Spleen (tissue), 11 donors: Measurements from ENCODE around the gene VSTM1. TPM values are rescaled to one million over a fixed set of nuclear protein-coding genes. Genes with fewer than 3 reads are reported as not detected.

Source experiments
- DNase-seq: peaks from one replicate; pipeline ENCODE4 v3.0.0-alpha.2; 2020
- H3K27ac ChIP-seq, 8 donors: fragments of 200-600 bp; sonication (generic) in 7 of 8; 1 replicate in 4 of 8; 2 replicates in 4 of 8; pipeline versions ENCODE4 v1.5.0 to v1.8.0; 2016 to 2021; ENCODE audit warnings: inconsistent platforms in 4 of 8, mild to moderate bottlenecking in 4 of 8, moderate library complexity in 1 of 8
- H3K27me3 ChIP-seq, 7 donors: fragments of 200-600 bp; sonication (generic) in 6 of 7; replicated peaks in 1 of 7; 1 replicate in 4 of 7; 2 replicates in 3 of 7; pipeline versions ENCODE4 v1.5.0 to v1.8.0; 2016 to 2021; ENCODE audit warnings: inconsistent platforms in 3 of 7, mild to moderate bottlenecking in 1 of 7
- H3K36me3 ChIP-seq, 6 donors: fragments of 200-600 bp; sonication (generic) in 5 of 6; 1 replicate in 4 of 6; 2 replicates in 2 of 6; pipeline versions ENCODE4 v1.5.0 to v1.8.0; 2016 to 2021; ENCODE audit warnings: inconsistent platforms in 2 of 6
- H3K4me1 ChIP-seq, 6 donors: fragments of 200-600 bp; sonication (generic) in 5 of 6; 1 replicate in 3 of 6; 2 replicates in 3 of 6; pipeline versions ENCODE4 v1.5.0 to v1.8.0; 2016 to 2021; ENCODE audit warnings: inconsistent platforms in 3 of 6
- H3K4me3 ChIP-seq, 8 donors: fragments of 200-600 bp; sonication (generic) in 7 of 8; 1 replicate in 4 of 8; 2 replicates in 4 of 8; pipeline versions ENCODE4 v1.5.0 to v1.8.0; 2016 to 2021; ENCODE audit warnings: inconsistent platforms in 4 of 8, mild to moderate bottlenecking in 4 of 8, moderate library complexity in 2 of 8
- H3K9me3 ChIP-seq, 8 donors: fragments of 200-600 bp; sonication (generic) in 7 of 8; 1 replicate in 4 of 8; 2 replicates in 4 of 8; pipeline versions ENCODE4 v1.5.0 to v1.8.0; 2016 to 2021; ENCODE audit warnings: inconsistent platforms in 4 of 8
- CTCF ChIP-seq, 11 experiments: fragments of 200-600 bp in 7 of 11; fragments of 450-650 bp in 4 of 11; sonication (generic) in 4 of 11; IDR thresholded peaks in 8 of 11; conservative IDR thresholded peaks in 3 of 11; 1 replicate in 7 of 11; 2 replicates in 4 of 11; pipeline versions ENCODE4 v1.4.0 to v1.8.0; 2016 to 2021; ENCODE audit warnings: antibody characterized with exemption in 11 of 11, inconsistent platforms in 4 of 11, mild to moderate bottlenecking in 1 of 11
- POLR2A ChIP-seq, 3 donors: fragments of 450-650 bp; IDR thresholded peaks; one replicate each; pipeline ENCODE4 v1.5.1; 2017; ENCODE audit warnings: antibody characterized with exemption in 3 of 3, mild to moderate bottlenecking in 1 of 3
- POLR2AphosphoS5 ChIP-seq, 3 donors: sonication (generic); formaldehyde crosslinking; IDR thresholded peaks; one replicate each; pipeline ENCODE4 v1.5.1; 2017; ENCODE audit warnings: antibody characterized with exemption in 3 of 3
- WGBS, 5 donors: extraction: QIAGEN DNeasy Blood & Tissue Kit in 3 of 5; methylation state at CpG; one replicate each; pipeline versions ENCODE4 v1.1.5 to v1.1.7; 2013 to 2018; 5-methylcytosine and 5-hydroxymethylcytosine counted together
- intact Hi-C: fragments of 100-400 bp; cut with DNase I; formaldehyde crosslinking; loops from one replicate; pipeline ENCODE4 v1.15.0; 2023; ENCODE audit warnings: low total_unique reads
- polyA plus RNA-seq, 3 donors: library from polyadenylated mRNA; stranded (reverse); fragments of 200-250 nt; gene quantifications; one replicate each; pipeline ENCODE4 v1.2.1, GENCODE V29; 2013
- total RNA-seq, 7 donors: library from RNA; depleted of rRNA in 3 of 7; stranded (reverse); fragments of >200 nt in 3 of 7; fragmentation: NEBNext Ultra II Directional in 4 of 7; extraction: Animal tissue kit (Norgen Biotek cat#: 25700) in 4 of 7; gene quantifications; one replicate each; pipeline versions ENCODE4 v1.1.0 to v1.2.1, GENCODE V29; 2016 to 2021
- donor health status: healthy with polysubstance abuse.
- donor health status: DM: no; HTN: no; CAD: no; lungs with moderate emphysema.
- donor health status: DM: no; HTN: no; CAD: no.
- donor health status: Bipolar disorder and iron deficiency.
- donor health status: healthy.
- donor health status: DM: no; HTN: no; CAD: no.
- donor health status: DM: yes; HTN: yes; CAD: no.

Gene VSTM1
- total and polyA plus RNA-seq, 10 donors, result 0.32 to 13.3 (median 5.3) TPM; not detected in 1

GRCh38 chr19:54106716-54107115 is 43.0 kb upstream of the VSTM1 start:
- Histone ChIP-seq H3K9me3 (no peaks in the 10 kb centered on the region), H3K4me3 (no peak overlapping the region), H3K4me1 (peaks cover 7 to 45% (median 22%) of the 10 kb centered on the region in 6 donors), H3K27me3 (no peaks in the 10 kb centered on the region), H3K27ac (no peak overlapping the region), H3K36me3 (peaks cover 0 to 76% (median 56%) of the 10 kb centered on the region in 6 donors)
- DNase-seq, result peak; percentile 59
- intact Hi-C loops, result no loop called here
- 88 to 94% (median 89%) methylated on average over 14 to 15 of the region's 15 CpGs for WGBS, 5 donors
- TF ChIP-seq POLR2AphosphoS5 (IDR thresholded peaks at IDR 0.05) (no peak), CTCF (IDR thresholded peaks at IDR 0.05 in 8 of 11, conservative IDR thresholded peaks at IDR 0.05 in 3 of 11) (no peak), POLR2A (IDR thresholded peaks at IDR 0.05) (no peak)

- H3K27ac ChIP-seq, result no peak overlapping the region
- peaks cover 0 to 66% (median 51%) of the 10 kb centered on the region in 6 donors for H3K36me3 ChIP-seq
- TF ChIP-seq POLR2A (IDR thresholded peaks at IDR 0.05) (no peak), POLR2AphosphoS5 (IDR thresholded peaks at IDR 0.05) (no peak), CTCF (IDR thresholded peaks at IDR 0.05 in 8 of 11, conservative IDR thresholded peaks at IDR 0.05 in 3 of 11) (no peak)
- intact Hi-C loops, result no loop called here
- peaks cover 7 to 54% (median 24%) of the 10 kb centered on the region in 6 donors for H3K4me1 ChIP-seq
- H3K9me3 ChIP-seq, result no peaks in the 10 kb centered on the region
- no peaks in the 10 kb centered on the region for H3K27me3 ChIP-seq
- DNase-seq, result peak; percentile 63
- H3K4me3 ChIP-seq, result no peak overlapping the region
- 91 to 97% (median 93%) methylated on average over 10 of the region's 10 CpGs for WGBS, 5 donors
Measured at GRCh38 chr19:54105796-54106195, 42.1 kb upstream of the VSTM1 start.

GRCh38 chr19:54104998-54105715 is 41.5 kb upstream of the VSTM1 start:
- Histone ChIP-seq H3K9me3 (no peaks in the 10 kb centered on the region), H3K27ac (no peak overlapping the region), H3K4me3 (no peak overlapping the region), H3K36me3 (peaks cover 0 to 60% (median 47%) of the 10 kb centered on the region in 6 donors), H3K27me3 (no peaks in the 10 kb centered on the region), H3K4me1 (peaks cover 7 to 61% (median 24%) of the 10 kb centered on the region in 6 donors)
- TF ChIP-seq CTCF (IDR thresholded peaks at IDR 0.05 in 8 of 11, conservative IDR thresholded peaks at IDR 0.05 in 3 of 11) (no peak), POLR2A (IDR thresholded peaks at IDR 0.05) (no peak), POLR2AphosphoS5 (IDR thresholded peaks at IDR 0.05) (no peak)
- intact Hi-C loops, result no loop called here
- DNase-seq, result peak; percentile 50
- WGBS, 5 donors, result 84 to 93% (median 92%) methylated on average over 11 of the region's 11 CpGs

- peaks cover 0 to 34% (median 21%) of the 10 kb centered on the region in 6 donors for H3K36me3 ChIP-seq
- H3K27me3 ChIP-seq, result no peaks in the 10 kb centered on the region
- TF ChIP-seq POLR2AphosphoS5 (IDR thresholded peaks at IDR 0.05) (peak; percentile 96 to 98 (median 97)), POLR2A (IDR thresholded peaks at IDR 0.05) (peak in 2 of 3 donors; percentile 7 to 41), CTCF (IDR thresholded peaks at IDR 0.05 in 8 of 11, conservative IDR thresholded peaks at IDR 0.05 in 3 of 11) (peak in 2 of 11 experiments; percentile 25 to 27)
- 3 to 4% (median 3%) methylated on average over 47 to 54 of the region's 54 CpGs for WGBS, 5 donors
- H3K27ac ChIP-seq, result peak within 1 kb of the TSS; percentile 66 to 89 (median 82)
- peak; percentile 99 for DNase-seq
- intact Hi-C loops, result no loop called here
- H3K4me1 ChIP-seq, result peaks cover 7 to 85% (median 27%) of the 10 kb centered on the region in 6 donors
- H3K4me3 ChIP-seq, result peak within 1 kb of the TSS; percentile 78 to 99 (median 94)
- H3K9me3 ChIP-seq, result no peaks in the 10 kb centered on the region
Measured at GRCh38 chr19:54102421-54103169, 38.9 kb upstream of the VSTM1 start, which contains the start of gene NDUFA3. Gene NDUFA3, plus strand, starts transcription at chr19:54102855. Its CDS starts 24 bp downstream, at chr19:54102879.
